Measurements from ENCODE around the gene PELI2.

GRCh38 chr14:56247495-56248200, 129.4 kb downstream of the PELI2 start:
- no peak for TF ChIP-seq CTCF (IDR thresholded peaks at IDR 0.05; ENCODE audit: insufficient read depth, low read length, poor library complexity, severe bottlenecking)
- TF ChIP-seq EZH2phosphoT487 (conservative IDR thresholded peaks at IDR 0.05; ENCODE audit: low read length), result no peak

Measured in SU-DHL-6 (cell line).